IPS-20b (cell line): ENCODE results near the gene VOPP1.

Source experiments
- H3K27ac ChIP-seq: one replicate; pipeline ENCODE4 v1.5.1; 2013; ENCODE audit warnings: low read length
- H3K27me3 ChIP-seq: 2 replicates; pipeline ENCODE4 v1.6.1; 2013; ENCODE audit warnings: mild to moderate bottlenecking, low read length, inconsistent platforms; ENCODE audit not compliant: insufficient read depth
- H3K36me3 ChIP-seq: 2 replicates; pipeline ENCODE4 v1.6.1; 2013; ENCODE audit warnings: low read depth, mild to moderate bottlenecking, inconsistent platforms, low read length, moderate library complexity; ENCODE audit not compliant: insufficient read depth
- H3K4me1 ChIP-seq: 2 replicates; pipeline ENCODE4 v1.6.1; 2013; ENCODE audit warnings: mild to moderate bottlenecking, control low read depth, inconsistent platforms, low read length, moderate library complexity; ENCODE audit not compliant: insufficient read depth
- H3K4me3 ChIP-seq: 2 replicates; pipeline ENCODE4 v1.5.1; 2013; ENCODE audit warnings: mild to moderate bottlenecking, low read length, inconsistent platforms
- H3K9ac ChIP-seq: 2 replicates; pipeline ENCODE4 v1.6.1; 2013; ENCODE audit warnings: low read depth, mild to moderate bottlenecking, inconsistent platforms, low read length, moderate library complexity
- H3K9me3 ChIP-seq: 2 replicates; pipeline ENCODE4 v1.6.1; 2013; ENCODE audit warnings: mild to moderate bottlenecking, low read depth, low read length, inconsistent platforms; ENCODE audit not compliant: insufficient read depth

The VOPP1 gene

DNA sequence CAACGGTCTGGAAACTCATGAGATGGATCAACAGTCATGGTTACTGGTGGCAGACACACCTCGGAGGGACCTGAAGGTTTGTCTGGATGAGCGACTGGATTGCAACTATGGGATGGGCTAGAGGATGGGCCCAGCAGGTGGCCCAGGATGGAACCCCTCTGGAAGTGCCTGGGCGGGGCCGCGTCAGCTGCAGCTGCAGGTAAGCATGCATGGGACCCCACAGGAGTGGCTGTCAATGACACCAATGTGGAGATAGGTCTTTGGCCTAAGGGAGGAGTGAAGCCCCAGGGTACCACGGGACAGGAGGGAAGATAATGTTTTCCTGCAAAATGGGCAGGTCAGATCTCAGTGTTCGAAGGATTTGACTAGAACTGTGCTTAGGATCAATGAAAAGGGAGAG is 103.8 kb downstream of the VOPP1 start:
- no peaks in the 10 kb centered on the region for H3K27me3 ChIP-seq
- H3K4me3 ChIP-seq = no peak overlapping the region
- H3K36me3 ChIP-seq = peaks cover 32% of the 10 kb centered on the region
- no peak overlapping the region for H3K9ac ChIP-seq
- no peak overlapping the region for H3K27ac ChIP-seq
- no peaks in the 10 kb centered on the region for H3K4me1 ChIP-seq
- H3K9me3 ChIP-seq = peaks cover 44% of the 10 kb centered on the region

DNA sequence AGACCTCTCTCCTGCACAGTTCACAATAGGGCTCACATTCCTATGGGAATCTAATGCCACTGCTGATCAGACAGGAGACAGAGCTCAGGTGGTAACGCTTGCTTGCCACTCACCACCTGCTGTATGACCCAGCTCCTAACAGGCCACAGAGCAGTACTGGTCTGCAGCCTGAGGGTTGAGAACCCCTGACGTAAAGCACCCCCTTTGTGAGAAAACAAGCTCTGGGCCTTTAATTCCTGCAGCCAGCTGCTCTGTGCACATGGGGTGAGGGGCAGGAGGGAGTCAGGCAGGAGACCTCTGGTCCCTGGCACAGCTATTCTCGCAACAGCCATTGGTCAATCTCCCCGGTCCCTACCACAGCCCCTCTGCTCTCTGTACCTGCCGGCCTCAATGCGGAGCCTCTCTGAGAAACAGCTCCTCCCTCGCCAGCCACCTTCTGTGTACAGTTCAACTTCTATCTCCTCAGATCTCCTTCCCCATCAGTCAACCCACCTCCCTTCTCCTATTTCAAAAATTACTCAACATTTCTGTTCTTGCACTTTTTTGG is 105.2 kb downstream of the VOPP1 start:
- H3K27ac ChIP-seq = no peak overlapping the region
- H3K4me3 ChIP-seq = no peak overlapping the region
- peaks cover 52% of the 10 kb centered on the region for H3K9me3 ChIP-seq
- peaks cover 37% of the 10 kb centered on the region for H3K36me3 ChIP-seq
- no peaks in the 10 kb centered on the region for H3K4me1 ChIP-seq
- no peaks in the 10 kb centered on the region for H3K27me3 ChIP-seq
- H3K9ac ChIP-seq = no peak overlapping the region

DNA sequence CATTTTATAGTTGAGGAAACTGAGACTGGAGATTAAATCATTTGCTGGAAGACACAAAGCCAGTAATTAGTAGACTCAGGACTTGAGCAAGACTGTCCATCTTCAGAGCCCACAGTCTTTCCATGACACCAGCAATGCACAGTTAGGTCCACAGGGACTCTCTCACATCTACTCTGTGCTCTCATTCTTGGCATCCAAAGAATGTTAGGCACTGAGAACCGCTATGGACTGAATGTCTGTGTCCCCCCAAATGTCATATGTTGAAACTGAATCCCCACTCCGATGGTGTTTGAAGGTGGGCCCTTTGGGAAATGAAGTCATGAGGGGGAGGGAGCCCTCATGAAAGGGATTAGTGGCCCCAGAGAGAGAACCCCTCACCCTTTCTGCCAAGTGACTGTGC is 106.6 kb downstream of the VOPP1 start:
- H3K9me3 ChIP-seq = peaks cover 57% of the 10 kb centered on the region
- peaks cover 37% of the 10 kb centered on the region for H3K36me3 ChIP-seq
- H3K27ac ChIP-seq = no peak overlapping the region

DNA sequence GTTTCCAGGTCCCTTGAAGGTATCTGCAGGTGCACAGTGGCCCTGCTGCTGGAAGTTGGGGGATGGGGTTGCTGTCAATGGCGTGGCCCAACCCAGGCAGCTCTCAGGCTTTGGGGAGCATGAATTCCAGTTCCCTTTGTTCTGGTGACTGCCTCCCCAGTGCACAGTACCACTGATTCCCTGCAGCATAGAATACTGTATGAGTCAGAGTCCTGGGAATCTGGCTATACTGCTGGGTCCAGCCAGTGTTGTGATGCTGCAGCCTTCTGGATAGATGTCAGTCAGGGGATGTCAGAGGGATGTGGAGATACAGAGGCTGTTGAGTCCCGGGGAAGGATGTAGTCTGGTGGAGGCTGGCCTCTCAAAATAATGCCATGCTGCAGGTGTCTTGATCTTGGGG is 107.9 kb downstream of the VOPP1 start:
- no peak overlapping the region for H3K4me3 ChIP-seq
- H3K27me3 ChIP-seq = no peaks in the 10 kb centered on the region
- peaks cover 66% of the 10 kb centered on the region for H3K9me3 ChIP-seq
- no peak overlapping the region for H3K27ac ChIP-seq
- H3K9ac ChIP-seq = no peak overlapping the region
- H3K36me3 ChIP-seq = peaks cover 37% of the 10 kb centered on the region
- no peaks in the 10 kb centered on the region for H3K4me1 ChIP-seq

More for the DNA sequence above, 106.6 kb downstream of the VOPP1 start:
- Histone ChIP-seq H3K4me3 (no peak overlapping the region), H3K4me1 (no peaks in the 10 kb centered on the region), H3K9ac (no peak overlapping the region), H3K27me3 (no peaks in the 10 kb centered on the region)

DNA sequence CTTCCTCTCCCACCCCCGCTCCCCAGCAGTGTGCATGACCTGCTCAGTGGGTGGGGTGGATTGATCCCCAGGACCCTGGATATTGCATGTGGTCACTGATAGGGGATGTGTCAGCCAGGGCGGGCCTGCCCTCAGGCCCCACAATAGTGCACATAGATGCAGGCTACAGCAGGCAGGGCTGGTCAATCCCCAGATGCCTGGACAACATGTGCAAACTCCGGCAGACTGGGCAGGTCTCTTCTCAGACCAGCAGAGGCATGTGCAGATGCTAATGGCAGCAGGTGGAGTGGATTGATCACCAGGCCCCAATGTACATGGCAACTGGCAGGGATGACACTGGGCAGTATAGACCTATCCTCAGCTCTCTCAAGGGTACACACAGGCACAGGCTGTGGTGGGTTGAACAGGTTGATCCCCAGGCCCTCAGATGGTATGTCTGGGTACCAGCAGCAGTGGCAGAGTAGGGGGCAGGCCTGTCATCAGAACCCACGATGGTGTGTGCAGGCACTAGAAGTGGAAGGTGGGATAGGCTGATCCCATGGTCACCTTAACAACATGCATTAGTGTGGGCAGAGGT is 108.5 kb downstream of the VOPP1 start:
- no peaks in the 10 kb centered on the region for H3K4me1 ChIP-seq
- H3K36me3 ChIP-seq = peaks cover 37% of the 10 kb centered on the region
- peaks cover 72% of the 10 kb centered on the region for H3K9me3 ChIP-seq
- no peak overlapping the region for H3K4me3 ChIP-seq
- no peaks in the 10 kb centered on the region for H3K27me3 ChIP-seq
- H3K9ac ChIP-seq = no peak overlapping the region
- H3K27ac ChIP-seq = no peak overlapping the region

DNA sequence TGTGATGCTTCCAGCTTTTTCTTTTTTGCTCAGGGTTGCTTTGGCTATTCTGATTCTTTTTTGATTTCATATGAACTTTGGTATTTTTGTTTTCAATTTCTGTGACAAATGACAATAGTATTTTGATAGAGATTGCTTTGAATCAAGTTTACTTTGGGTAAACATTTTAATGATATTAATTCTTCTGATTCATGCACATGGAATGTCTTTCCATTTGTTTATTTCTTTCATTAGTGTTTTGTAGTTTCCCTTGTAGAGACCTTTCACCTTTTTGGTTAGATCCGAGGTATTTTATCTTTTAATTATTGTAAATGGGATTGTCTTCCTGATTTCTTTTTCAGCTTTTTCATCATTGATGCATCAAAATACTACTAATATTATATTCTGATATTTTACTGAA is 114.0 kb downstream of the VOPP1 start:
- Histone ChIP-seq H3K27ac (no peak overlapping the region), H3K9me3 (peaks cover 43% of the 10 kb centered on the region), H3K9ac (no peak overlapping the region), H3K4me1 (no peaks in the 10 kb centered on the region), H3K4me3 (no peak overlapping the region), H3K36me3 (peaks cover 3% of the 10 kb centered on the region; the same call in 1 of the 2 replicates), H3K27me3 (no peaks in the 10 kb centered on the region)

DNA sequence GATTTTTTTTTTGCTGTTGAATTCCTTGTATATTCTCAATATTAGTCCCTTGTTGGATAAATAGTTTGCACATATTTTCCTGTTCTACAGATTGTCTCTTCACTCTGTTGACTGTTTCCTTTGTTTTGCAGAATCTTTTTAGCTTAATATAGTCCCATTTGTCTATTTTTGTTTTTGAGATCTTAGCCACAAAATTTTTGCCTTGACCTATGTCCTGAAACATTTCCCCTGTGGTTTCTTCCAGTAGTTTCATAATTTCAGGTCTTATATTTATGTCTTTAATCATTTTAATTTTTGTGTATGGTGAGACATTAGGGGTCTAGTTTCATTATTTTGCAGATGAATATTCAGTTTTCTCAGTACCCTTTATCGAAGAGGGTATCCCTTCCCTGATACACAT is 114.5 kb downstream of the VOPP1 start:
- Histone ChIP-seq H3K27ac (no peak overlapping the region), H3K9me3 (peaks cover 38% of the 10 kb centered on the region), H3K9ac (no peak overlapping the region), H3K4me1 (no peaks in the 10 kb centered on the region), H3K27me3 (no peaks in the 10 kb centered on the region), H3K36me3 (no peaks in the 10 kb centered on the region), H3K4me3 (no peak overlapping the region)

DNA sequence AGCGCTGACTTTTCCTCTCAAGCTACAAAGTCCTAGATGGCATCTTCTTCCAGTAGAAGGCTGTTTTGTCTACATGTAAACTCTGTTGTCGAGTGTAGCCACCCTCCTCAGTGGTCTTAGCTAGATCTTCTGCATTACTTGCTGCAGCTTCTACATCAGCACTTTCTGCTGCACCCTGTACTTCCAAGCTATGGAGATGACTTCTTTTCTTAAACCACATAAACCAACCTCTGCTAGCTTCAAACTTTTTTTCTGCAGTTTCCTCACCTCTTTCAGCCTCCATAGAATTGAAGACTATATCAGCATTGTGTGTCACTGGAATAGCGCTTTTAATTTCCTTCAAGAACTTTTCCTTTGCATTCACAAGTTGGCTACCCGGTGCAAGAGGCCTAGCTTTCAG is 119.3 kb downstream of the VOPP1 start:
- Histone ChIP-seq H3K4me3 (no peak overlapping the region), H3K36me3 (no peaks in the 10 kb centered on the region), H3K27me3 (no peaks in the 10 kb centered on the region), H3K9ac (no peak overlapping the region), H3K27ac (no peak overlapping the region), H3K4me1 (no peaks in the 10 kb centered on the region), H3K9me3 (peaks cover 8% of the 10 kb centered on the region; the same call in 1 of the 2 replicates)

DNA sequence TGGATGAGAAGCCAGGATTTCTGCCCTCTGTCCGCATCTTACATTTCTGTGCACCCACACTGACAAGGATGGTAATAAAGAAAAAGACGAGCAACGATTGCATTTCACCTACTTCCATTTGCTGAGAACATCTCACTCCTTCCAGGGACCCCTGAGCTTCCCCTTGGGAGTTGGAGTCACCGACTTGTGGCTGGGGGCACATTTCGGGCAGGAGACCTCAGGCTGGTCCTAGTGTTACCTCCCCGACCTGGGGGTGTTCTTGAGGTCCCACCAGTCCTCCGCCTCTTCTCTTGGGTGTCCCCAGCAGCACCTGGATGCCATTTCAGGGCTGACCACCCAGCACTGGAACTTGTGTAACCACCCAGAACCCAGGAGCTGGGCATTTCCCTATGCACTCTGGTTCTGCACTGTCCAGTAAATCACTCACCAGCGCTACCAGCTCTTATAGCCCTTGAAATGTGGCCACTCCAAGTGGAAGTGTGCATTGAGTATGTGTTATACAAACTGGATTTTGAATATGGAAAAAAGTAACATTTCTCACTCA is 122.2 kb downstream of the VOPP1 start:
- Histone ChIP-seq H3K27me3 (no peaks in the 10 kb centered on the region), H3K36me3 (no peaks in the 10 kb centered on the region), H3K27ac (no peak overlapping the region), H3K9me3 (no peaks in the 10 kb centered on the region), H3K4me1 (no peaks in the 10 kb centered on the region), H3K9ac (no peak overlapping the region), H3K4me3 (no peak overlapping the region)

DNA sequence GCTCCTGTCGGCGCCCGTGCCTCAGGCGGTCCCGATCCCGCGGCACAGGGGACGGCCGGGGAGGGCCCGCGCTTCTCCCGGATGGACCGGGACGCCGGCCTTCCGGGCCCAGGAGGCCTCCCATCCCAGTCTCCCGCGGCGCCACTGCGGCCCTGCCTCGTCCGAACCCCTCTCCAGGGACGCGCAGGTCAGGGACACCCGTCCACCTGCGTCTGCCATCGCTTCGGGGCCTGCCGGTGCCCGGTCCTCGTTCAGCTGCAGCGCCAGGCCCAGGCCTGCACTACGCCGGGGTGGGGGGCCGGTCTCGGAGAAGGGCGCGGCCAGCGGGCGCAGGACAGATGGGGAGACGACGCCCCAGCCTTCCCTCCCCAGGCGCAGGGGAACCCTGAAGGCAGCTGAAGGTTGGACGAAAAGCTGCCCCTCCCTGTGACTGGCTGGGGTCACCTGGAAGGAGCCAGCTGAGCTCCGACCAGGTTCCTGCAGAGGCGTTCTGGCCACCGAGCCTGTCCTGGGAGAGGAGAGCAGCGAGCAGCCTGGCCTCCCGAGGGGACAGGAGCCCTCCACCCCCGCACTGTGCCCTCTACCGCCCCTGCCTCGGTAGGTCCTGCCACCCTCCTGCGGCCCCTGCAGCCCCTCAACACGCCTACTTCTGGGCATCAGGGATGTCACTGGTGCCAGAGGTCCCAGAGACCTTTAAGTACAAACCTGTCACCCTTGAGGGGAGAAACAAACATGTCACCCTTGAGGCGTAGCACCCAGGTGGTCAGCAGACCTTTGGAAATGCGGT is 122.9 kb downstream of the VOPP1 start:
- Histone ChIP-seq H3K27ac (no peak overlapping the region), H3K9me3 (no peaks in the 10 kb centered on the region), H3K4me1 (no peaks in the 10 kb centered on the region), H3K27me3 (no peaks in the 10 kb centered on the region), H3K36me3 (no peaks in the 10 kb centered on the region), H3K9ac (no peak overlapping the region), H3K4me3 (no peak overlapping the region)

DNA sequence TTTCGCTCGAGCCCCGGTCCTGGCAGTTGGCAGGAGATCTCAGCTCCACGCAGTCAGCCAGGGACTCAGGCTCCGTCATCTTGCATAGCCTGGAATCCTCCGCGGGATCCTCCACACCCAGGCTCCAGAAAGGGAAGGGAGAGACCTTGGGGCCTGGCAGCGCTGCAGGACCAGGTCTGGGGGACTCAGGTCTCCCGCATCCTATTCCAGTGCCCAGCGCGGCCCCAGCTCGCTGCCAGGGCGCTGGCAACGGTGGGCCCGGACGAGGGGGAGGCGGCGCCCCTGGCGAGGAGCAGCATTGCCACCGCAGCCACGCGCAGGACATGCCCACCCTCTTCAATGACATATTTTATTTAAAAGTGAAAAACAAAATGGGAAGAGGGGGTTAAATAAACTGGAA is 123.8 kb downstream of the VOPP1 start:
- H3K4me1 ChIP-seq = no peaks in the 10 kb centered on the region
- no peaks in the 10 kb centered on the region for H3K36me3 ChIP-seq
- no peak overlapping the region for H3K27ac ChIP-seq
- H3K9ac ChIP-seq = no peak overlapping the region
- no peak overlapping the region for H3K4me3 ChIP-seq
- no peaks in the 10 kb centered on the region for H3K9me3 ChIP-seq
- no peaks in the 10 kb centered on the region for H3K27me3 ChIP-seq

DNA sequence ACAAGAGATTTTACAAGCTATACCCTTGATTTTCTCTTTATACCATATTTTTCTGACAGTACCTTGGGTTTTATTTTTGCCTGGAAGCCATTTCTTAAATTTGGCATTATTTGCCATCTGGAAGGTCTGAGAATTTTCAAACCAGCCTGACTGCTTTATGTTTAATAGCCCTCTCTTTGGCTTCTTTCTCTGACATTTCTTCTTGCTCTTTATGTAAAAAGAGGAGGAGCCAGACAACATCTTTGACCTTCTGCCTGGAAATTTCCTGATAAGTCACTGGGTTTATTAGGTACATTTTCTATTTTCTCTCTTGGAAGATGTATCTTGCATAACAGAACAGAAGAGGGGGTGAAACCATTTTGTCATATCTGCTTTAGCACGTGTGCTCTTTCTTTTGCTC is 127.5 kb downstream of the VOPP1 start:
- Histone ChIP-seq H3K36me3 (no peaks in the 10 kb centered on the region), H3K4me3 (no peak overlapping the region), H3K9ac (no peak overlapping the region), H3K27me3 (no peaks in the 10 kb centered on the region), H3K9me3 (no peaks in the 10 kb centered on the region), H3K27ac (no peak overlapping the region), H3K4me1 (no peaks in the 10 kb centered on the region)
